ENCODE results near the gene RIGI. TPM values are rescaled to one million over a fixed set of nuclear protein-coding genes. Genes with fewer than 3 reads are reported as not detected.

The RIGI gene
- total and polyA plus RNA-seq, 7 donors: 1.3 to 5.4 (median 3.6) TPM

GRCh38 chr9:32543047-32543446, 17.1 kb upstream of the RIGI start:
- no peaks in the 10 kb centered on the region for H3K4me1 ChIP-seq

GRCh38 chr9:32533816-32534215, 7.8 kb upstream of the RIGI start:
- intact Hi-C loops (cut with DNase I): no loop called here

More at GRCh38 chr9:32543047-32543446, 17.1 kb upstream of the RIGI start:
- Histone ChIP-seq H3K27me3 (ENCODE audit: insufficient read depth in 3 of 3, low read length in 2 of 3) (no peaks in the 10 kb centered on the region), H3K9me3 (no peaks in the 10 kb centered on the region), H3K27ac (no peak overlapping the region), H3K4me3 (no peak overlapping the region), H3K36me3 (ENCODE audit: insufficient read depth in 1 of 2, low read depth in 1 of 2) (peaks cover 3 to 49% of the 10 kb centered on the region in 2 donors)
- DNase-seq: no peak
- ATAC-seq: no peak
- no peak for TF ChIP-seq CTCF (IDR thresholded peaks at IDR 0.05)
- 94 to 96% (median 94%) methylated on average over 4 of the region's 4 CpGs for WGBS, 3 donors
- intact Hi-C loops (cut with DNase I): no loop called here

DNA sequence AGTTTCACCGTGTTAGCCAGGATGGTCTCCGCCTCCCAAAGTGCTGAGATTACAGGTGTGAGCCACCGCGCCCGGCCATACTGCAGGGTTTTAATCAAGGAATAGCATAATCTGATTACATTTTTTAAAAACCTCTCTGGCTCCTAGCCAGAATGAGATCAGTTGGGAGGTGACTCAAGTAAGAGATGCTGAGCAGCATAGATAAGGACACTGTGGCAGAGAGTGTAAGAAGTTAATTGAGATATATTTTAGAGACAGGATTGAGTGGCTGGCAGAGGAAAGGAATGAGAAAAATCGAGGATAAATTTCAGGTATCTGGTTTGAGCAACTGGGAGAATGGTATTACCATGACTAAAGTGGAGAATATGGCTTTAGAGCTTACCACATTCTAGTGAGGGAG, 7.3 kb upstream of the RIGI start:
- ATAC-seq: no peak
- TF ChIP-seq CTCF (IDR thresholded peaks at IDR 0.05): no peak
- no peaks in the 10 kb centered on the region for H3K4me1 ChIP-seq
- intact Hi-C loops (cut with DNase I): no loop called here
- no peaks in the 10 kb centered on the region for H3K36me3 ChIP-seq (ENCODE audit: insufficient read depth in 1 of 2, low read depth in 1 of 2)
- 95 to 98% (median 97%) methylated on average over 6 of the region's 6 CpGs for WGBS, 3 donors
- no peak for DNase-seq
- no peaks in the 10 kb centered on the region for H3K27me3 ChIP-seq (ENCODE audit: insufficient read depth in 3 of 3, low read length in 2 of 3)
- H3K27ac ChIP-seq: no peak overlapping the region
- no peaks in the 10 kb centered on the region for H3K9me3 ChIP-seq
- no peak overlapping the region for H3K4me3 ChIP-seq

More at GRCh38 chr9:32533816-32534215, 7.8 kb upstream of the RIGI start:
- 95 to 97% (median 96%) methylated on average over 4 of the region's 4 CpGs for WGBS, 3 donors
- H3K27ac ChIP-seq: no peak overlapping the region
- no peak for ATAC-seq
- H3K4me3 ChIP-seq: no peak overlapping the region
- DNase-seq: no peak
- no peaks in the 10 kb centered on the region for H3K36me3 ChIP-seq (ENCODE audit: insufficient read depth in 1 of 2, low read depth in 1 of 2)
- H3K9me3 ChIP-seq: no peaks in the 10 kb centered on the region
- no peaks in the 10 kb centered on the region for H3K4me1 ChIP-seq
- H3K27me3 ChIP-seq (ENCODE audit: insufficient read depth in 3 of 3, low read length in 2 of 3): no peaks in the 10 kb centered on the region
- no peak for TF ChIP-seq CTCF (IDR thresholded peaks at IDR 0.05)

DNA sequence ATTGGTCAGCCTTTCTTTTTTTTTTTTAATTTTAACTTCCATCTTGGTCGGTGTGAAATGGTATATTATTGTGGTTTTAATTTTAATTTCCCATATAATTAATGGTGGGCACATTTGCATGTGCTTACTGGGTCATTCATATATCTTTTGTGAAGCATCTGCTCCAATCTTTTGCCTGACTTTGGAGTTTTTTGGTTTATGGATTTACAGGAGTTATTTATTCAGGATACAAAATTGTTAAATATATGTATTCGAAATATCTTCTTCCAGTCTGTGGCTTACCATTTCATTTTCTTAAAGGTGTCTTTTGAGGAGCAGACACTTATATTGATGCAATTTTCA, 682 bp upstream of the RIGI start:
- ATAC-seq (no peak), DNase-seq (no peak)
- Histone ChIP-seq H3K9me3 (no peaks in the 10 kb centered on the region), H3K4me3 (peak overlapping the region; percentile 72), H3K27ac (peak overlapping the region; percentile 64), H3K4me1 (peaks cover 21% of the 10 kb centered on the region), H3K27me3 (ENCODE audit: insufficient read depth in 3 of 3, low read length in 2 of 3) (no peaks in the 10 kb centered on the region), H3K36me3 (ENCODE audit: insufficient read depth in 1 of 2, low read depth in 1 of 2) (no peaks in the 10 kb centered on the region)
- intact Hi-C loops (cut with DNase I): loop anchor here (2.0 to 5.0 kb wide), 2 partner anchors 140 to 144 kb away; partner anchors contain the start of gene ACO1 (in 1 of the 2)
- no peak for TF ChIP-seq CTCF (IDR thresholded peaks at IDR 0.05)
- 13 to 19% (median 16%) methylated on average over 2 of the region's 2 CpGs for WGBS, 3 donors

GRCh38 chr9:32525709-32526030, 326 bp downstream of the RIGI start:
- ATAC-seq (peak in 3 of 4 donors; percentile 11 to 31 (median 17)), DNase-seq (no peak)
- 0 to 1% (median 1%) methylated on average over 4 of the region's 4 CpGs for WGBS, 3 donors
- intact Hi-C loops (cut with DNase I): loop anchor here (2.0 to 5.0 kb wide), 2 partner anchors 139 to 143 kb away; partner anchors contain the start of gene ACO1 (in 1 of the 2)
- TF ChIP-seq CTCF (IDR thresholded peaks at IDR 0.05): no peak
- Histone ChIP-seq H3K27ac (peak overlapping the region; percentile 64), H3K36me3 (ENCODE audit: insufficient read depth in 1 of 2, low read depth in 1 of 2) (no peaks in the 10 kb centered on the region), H3K27me3 (ENCODE audit: insufficient read depth in 3 of 3, low read length in 2 of 3) (no peaks in the 10 kb centered on the region), H3K9me3 (no peaks in the 10 kb centered on the region), H3K4me1 (peaks cover 21% of the 10 kb centered on the region), H3K4me3 (peak overlapping the region; percentile 72)

Data from psoas muscle (tissue), 8 donors.